Fibroblast of skin of back (primary cell): ENCODE measurements around the gene TCP11X1. TPM values are rescaled to one million over a fixed set of nuclear protein-coding genes. Genes with fewer than 3 reads are reported as not detected.
"Not testable (repeated sequence)": the region's sequence is repeated elsewhere in the genome, so short reads cannot be mapped to it uniquely, and the experiment has no call there.

ENCODE experiments used
- DNase-seq: peaks from one replicate; pipeline ENCODE4 v3.0.0-alpha.2; 2013
- polyA plus RNA-seq, 2 experiments: library from polyadenylated mRNA; unstranded; fragments of 120-200 nt; gene quantifications; one replicate each; pipeline ENCODE4 v1.2.1, GENCODE V29; 2013; ENCODE audit not compliant: insufficient read length in 2 of 2

Gene TCP11X1
- polyA plus RNA-seq (2013, experiment 1 of 2; ENCODE audit: insufficient read length): not detected
- not detected for polyA plus RNA-seq (2013, experiment 2 of 2; ENCODE audit: insufficient read length)

GRCh38 chrX:102214986-102215385 lies at the start of gene TCP11X1:
Gene TCP11X1 (plus strand): TSS chrX:102215301.
- DNase-seq: not testable (repeated sequence)

- no peak for DNase-seq
Measured at GRCh38 chrX:102185967-102186720, 29.0 kb upstream of the TCP11X1 start.

GRCh38 chrX:102207940-102208339 lies 7.2 kb upstream of the TCP11X1 start:
- not testable (repeated sequence) for DNase-seq

- not testable (repeated sequence) for DNase-seq
Measured at GRCh38 chrX:102216497-102216896, 1.4 kb downstream of the TCP11X1 start.

- not testable (repeated sequence) for DNase-seq
Measured at GRCh38 chrX:102235678-102236077, 20.6 kb downstream of the TCP11X1 start.

GRCh38 chrX:102240265-102240664 lies 25.2 kb downstream of the TCP11X1 start:
- DNase-seq: not testable (repeated sequence)

GRCh38 chrX:102246893-102247292 lies 31.8 kb downstream of the TCP11X1 start, which contains the start of gene NXF2:
Gene NXF2 (plus strand): TSS chrX:102247167. CDS start chrX:102307079, 59,912 bp downstream.
- not testable (repeated sequence) for DNase-seq

GRCh38 chrX:102272231-102272630 lies 57.1 kb downstream of the TCP11X1 start:
- DNase-seq: not testable (repeated sequence)
